GM18511 (cell line): ENCODE data around the gene PIK3C2A.
"Not testable (repeated sequence)": the region's sequence is repeated elsewhere in the genome, so short reads cannot be mapped to it uniquely, and the experiment has no call there.

Source experiments
- ATAC-seq: cut with Tn5 transposase; IDR thresholded peaks from one replicate; pipeline ENCODE4 v1.9.1; 2021; ENCODE audit warnings: mild to moderate bottlenecking, moderate library complexity; ENCODE audit not compliant: unreplicated experiment

PIK3C2A gene, protein sequence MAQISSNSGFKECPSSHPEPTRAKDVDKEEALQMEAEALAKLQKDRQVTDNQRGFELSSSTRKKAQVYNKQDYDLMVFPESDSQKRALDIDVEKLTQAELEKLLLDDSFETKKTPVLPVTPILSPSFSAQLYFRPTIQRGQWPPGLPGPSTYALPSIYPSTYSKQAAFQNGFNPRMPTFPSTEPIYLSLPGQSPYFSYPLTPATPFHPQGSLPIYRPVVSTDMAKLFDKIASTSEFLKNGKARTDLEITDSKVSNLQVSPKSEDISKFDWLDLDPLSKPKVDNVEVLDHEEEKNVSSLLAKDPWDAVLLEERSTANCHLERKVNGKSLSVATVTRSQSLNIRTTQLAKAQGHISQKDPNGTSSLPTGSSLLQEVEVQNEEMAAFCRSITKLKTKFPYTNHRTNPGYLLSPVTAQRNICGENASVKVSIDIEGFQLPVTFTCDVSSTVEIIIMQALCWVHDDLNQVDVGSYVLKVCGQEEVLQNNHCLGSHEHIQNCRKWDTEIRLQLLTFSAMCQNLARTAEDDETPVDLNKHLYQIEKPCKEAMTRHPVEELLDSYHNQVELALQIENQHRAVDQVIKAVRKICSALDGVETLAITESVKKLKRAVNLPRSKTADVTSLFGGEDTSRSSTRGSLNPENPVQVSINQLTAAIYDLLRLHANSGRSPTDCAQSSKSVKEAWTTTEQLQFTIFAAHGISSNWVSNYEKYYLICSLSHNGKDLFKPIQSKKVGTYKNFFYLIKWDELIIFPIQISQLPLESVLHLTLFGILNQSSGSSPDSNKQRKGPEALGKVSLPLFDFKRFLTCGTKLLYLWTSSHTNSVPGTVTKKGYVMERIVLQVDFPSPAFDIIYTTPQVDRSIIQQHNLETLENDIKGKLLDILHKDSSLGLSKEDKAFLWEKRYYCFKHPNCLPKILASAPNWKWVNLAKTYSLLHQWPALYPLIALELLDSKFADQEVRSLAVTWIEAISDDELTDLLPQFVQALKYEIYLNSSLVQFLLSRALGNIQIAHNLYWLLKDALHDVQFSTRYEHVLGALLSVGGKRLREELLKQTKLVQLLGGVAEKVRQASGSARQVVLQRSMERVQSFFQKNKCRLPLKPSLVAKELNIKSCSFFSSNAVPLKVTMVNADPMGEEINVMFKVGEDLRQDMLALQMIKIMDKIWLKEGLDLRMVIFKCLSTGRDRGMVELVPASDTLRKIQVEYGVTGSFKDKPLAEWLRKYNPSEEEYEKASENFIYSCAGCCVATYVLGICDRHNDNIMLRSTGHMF (N-terminal part only)

DNA sequence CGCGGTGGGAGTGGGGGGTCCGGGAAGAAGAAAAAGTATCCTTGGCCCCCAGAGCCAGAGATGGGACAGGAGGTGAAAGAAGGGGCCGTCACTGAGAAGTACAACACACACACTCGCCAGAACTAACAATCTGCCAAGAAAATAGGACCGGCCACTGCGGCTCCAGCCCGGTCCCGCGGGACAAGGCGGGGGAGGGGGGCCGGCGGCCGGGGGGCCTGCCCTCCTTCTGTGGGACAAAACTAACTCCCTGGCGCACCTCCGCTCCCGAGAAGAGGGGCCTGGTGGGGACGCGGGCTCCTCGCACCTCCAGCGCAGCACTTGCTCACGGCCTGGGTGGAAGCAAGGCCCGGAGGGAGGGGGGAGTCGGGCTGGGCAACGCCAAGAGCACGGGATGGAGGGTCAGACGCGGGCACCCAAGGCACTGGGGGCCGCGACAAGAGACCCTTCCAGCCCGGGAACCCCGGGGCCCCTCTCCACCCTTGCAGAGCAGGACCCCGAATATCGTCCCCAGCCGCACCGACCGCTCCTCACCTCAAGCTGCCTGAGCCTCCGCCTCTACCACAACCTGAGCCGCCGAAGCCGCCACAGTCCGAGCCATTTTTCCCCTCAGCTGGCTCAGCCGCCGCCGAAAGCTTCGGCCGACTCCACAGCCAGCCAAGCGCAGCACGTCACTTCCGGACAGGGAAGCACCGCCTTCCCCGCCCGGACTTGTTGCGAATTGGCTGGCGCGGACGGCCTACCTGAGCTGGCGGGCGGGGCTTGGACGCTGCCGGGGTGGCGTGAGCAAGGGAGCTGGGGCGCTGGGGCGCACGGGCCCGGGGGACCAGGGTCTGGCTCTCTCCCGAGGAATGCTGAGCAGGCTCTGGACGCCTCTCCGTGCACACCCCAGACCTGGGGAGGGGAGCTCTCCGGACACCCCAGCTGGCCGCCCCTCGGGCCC, at the start of gene PIK3C2A:
TSS of gene PIK3C2A (minus strand) at position 670 of the 940 bp plus-strand sequence. CDS start 38,245 bp downstream, outside the sequence.
- peak; percentile 97 for ATAC-seq

- no peak for ATAC-seq
These were observed 49.4 kb upstream of the PIK3C2A start for GRCh38 chr11:17257196-17257595.

GRCh38 chr11:17256512-17256911, 48.7 kb upstream of the PIK3C2A start:
- no peak for ATAC-seq

- ATAC-seq, result no peak
These were observed 44.9 kb upstream of the PIK3C2A start for GRCh38 chr11:17252704-17253103.

DNA sequence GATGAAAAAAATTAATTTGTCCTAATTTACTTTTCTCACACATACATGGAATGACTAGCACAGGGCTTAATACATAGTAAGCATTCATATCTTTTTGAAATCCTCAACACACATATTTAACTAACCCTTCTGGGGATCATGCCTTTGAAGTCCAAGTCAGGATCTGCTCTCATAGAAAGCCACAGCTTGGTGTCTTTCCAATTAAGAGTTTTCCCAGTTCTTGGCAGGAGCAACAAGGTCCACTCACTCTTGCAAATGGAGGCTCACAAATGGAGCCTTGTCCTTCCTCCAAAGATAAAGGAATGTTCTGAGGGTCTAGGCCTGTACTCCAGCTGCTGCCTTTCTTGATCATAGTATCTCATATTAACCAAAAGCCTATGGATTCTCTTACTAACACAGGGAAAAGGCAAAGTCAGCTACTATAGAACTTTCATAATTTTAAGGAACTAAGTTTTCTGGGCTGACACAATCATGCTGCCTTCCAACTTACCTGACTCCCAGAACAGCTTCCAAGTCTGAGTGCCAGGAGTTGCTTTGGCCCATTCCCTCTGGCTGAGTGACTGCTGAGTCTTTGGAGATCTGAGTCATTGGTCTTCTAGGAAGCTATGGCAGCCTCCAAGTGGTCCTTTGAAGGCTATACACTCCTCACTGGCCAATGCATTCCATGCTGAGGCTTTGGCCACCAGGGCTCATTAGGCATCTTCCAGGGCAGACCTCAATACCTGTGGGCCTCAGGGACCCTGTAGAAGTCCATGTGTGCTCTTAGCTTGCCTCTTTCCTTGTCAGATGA, 43.0 kb upstream of the PIK3C2A start:
- no peak for ATAC-seq

DNA sequence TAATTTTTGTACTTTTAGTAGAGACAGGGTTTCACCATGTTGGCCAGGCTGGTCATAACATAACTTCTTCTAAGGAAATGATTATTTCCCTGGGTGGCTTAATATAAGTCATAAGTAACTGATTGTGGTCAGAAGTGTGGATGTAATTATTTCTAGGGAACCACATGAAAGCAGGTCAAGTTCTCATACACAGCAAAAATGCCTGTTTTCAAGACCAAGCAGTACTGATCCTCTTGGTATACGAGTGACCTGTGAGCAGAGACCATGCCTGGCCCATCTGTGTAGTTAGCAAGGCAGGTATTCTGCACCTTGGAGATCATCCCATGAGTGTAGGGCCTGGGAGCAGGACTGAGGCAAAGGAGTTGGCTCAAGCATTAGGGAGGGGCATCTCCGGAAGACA, 36.3 kb upstream of the PIK3C2A start:
- ATAC-seq, result peak; percentile 85

GRCh38 chr11:17242954-17243353, 35.2 kb upstream of the PIK3C2A start:
- not testable (repeated sequence) for ATAC-seq

DNA sequence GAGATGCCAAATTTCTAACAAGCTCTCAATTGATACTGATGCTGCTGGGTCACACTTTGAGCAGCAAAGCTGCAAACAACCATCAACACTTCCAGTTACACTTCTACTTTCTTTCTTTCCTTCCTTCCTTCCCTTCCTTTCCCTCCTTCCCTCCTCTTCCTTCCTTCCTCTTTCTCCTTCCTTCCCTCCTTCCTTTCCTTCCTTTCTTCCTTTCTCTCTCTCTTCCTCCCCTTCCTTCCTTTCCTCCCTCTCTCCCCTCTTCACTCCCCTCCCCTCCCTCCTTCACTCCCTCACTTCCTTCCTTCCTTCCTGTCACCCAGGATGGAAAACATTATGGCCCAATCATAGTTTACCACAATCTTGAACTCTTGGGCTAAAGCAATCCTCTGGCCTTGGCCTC, 33.0 kb upstream of the PIK3C2A start:
- no peak for ATAC-seq

GRCh38 chr11:17239927-17240326, 32.1 kb upstream of the PIK3C2A start:
- ATAC-seq, result not testable (repeated sequence)

GRCh38 chr11:17238377-17238776, 30.6 kb upstream of the PIK3C2A start:
- ATAC-seq, result no peak

DNA sequence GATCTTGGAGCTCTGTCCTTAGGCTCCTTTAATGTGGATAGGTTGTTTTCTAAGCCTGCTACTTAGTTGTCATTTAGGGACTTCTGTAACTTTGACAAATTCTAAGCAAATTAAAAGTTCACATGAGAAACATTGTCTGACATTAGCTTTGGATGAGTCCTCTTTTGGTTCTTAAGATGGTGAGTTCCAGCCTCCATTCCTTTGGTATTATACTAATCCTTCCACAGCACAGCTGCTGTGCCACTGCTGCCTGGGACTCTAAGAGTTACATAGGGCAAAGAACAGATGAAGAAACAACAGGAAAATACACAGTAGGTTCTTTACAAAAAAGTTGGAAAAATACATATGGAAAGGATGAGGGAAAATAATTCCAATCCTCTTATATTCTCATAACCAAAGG, 25.3 kb upstream of the PIK3C2A start:
- no peak for ATAC-seq

DNA sequence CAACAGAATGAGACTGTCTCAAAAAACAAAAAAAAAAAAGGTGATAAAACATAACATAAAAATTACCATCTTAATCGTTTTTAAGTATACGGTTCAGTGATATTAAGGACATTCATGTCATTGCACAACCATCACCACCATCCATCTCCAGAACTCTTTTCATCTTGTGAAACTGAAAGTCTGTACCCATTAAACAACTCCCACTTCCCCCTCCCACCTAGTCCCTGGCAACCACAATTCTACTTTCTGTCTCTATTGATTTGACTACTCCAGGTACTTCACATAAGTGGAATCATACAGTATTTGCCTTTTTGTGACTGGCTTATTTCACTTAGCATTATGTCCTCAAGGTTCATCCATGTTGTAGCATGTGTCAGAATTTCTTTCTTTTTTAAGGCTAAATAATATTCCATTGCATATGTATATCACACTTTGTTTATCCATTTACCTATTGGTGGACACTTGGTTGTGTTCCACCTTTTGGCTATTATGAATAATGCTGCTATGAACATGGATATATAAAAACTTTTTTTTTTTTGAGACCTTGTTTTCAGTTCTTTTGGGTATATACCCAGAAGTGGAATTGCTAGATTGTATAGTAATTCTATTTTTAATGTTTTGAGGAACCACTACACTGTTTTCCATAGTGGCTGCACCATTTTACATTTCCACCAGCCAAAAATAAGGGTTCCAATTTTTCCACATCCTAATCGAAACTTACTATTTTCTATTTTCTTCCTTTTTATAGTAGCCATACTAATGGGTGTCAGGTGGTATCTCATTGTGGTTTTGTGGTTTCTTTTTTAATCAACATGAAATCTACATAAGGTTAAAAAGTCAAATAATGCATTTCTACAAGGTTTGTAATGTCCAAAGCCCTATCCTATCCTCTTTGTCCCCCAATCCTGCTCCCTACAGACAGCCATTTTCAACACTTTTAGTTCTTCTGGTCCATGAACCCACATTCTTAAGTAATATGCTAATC, 23.4 kb upstream of the PIK3C2A start:
- peak; percentile 95 for ATAC-seq

- ATAC-seq, result no peak
These were observed 21.8 kb upstream of the PIK3C2A start for GRCh38 chr11:17229481-17230152.

- not testable (repeated sequence) for ATAC-seq
These were observed 20.6 kb upstream of the PIK3C2A start for GRCh38 chr11:17228186-17228925.

DNA sequence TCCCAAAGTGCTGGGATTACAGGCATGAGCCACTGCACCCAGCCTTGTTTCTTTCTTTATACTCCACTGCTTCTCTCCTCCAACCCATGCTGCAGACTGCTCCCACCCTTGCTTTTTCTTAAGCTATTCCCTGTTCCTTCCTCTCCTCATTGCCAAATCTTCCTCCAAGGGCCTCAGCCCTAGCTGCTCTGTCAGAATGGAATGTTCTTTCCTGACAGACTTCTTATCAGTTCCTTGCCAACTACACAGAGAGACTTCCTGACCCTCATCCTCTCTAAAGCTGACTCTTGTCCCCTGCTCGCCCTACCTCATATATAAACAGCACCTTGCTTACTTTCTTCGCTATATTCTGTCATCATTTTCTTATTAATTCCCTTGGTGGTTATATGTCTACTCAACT, 16.9 kb upstream of the PIK3C2A start:
- ATAC-seq, result no peak

- ATAC-seq, result no peak
These were observed 14.2 kb upstream of the PIK3C2A start for GRCh38 chr11:17221968-17222367.

GRCh38 chr11:17219016-17219415, 11.2 kb upstream of the PIK3C2A start:
- ATAC-seq, result no peak
